Osteoblast (primary cell): ENCODE measurements around the gene GRWD1. TPM values are rescaled to one million over a fixed set of nuclear protein-coding genes. Genes with fewer than 3 reads are reported as not detected.

ENCODE experiments used
- DNase-seq: peaks from one replicate; pipeline ENCODE4 v3.0.0; 2011; ENCODE audit warnings: low spot score, mixed read lengths; ENCODE audit not compliant: insufficient read length; ENCODE audit errors: missing footprints
- H2AFZ ChIP-seq: 2 replicates; pipeline ENCODE4 v1.6.0; 2011; ENCODE audit warnings: mild to moderate bottlenecking, low read length
- H3K27ac ChIP-seq: 2 replicates; pipeline ENCODE4 v1.5.1; 2011; ENCODE audit warnings: mild to moderate bottlenecking, low read depth, low read length, moderate library complexity
- H3K27me3 ChIP-seq: 2 replicates; pipeline ENCODE4 v1.6.0; 2012; ENCODE audit warnings: mild to moderate bottlenecking, control low read depth, inconsistent platforms, low read length, moderate library complexity; ENCODE audit not compliant: insufficient read depth
- H3K36me3 ChIP-seq: 2 replicates; pipeline ENCODE4 v1.5.1; 2011; ENCODE audit warnings: mild to moderate bottlenecking, low read length, control low read depth, moderate library complexity; ENCODE audit not compliant: insufficient read depth
- H3K4me1 ChIP-seq: 2 replicates; pipeline ENCODE4 v1.5.1; 2011; ENCODE audit warnings: mild to moderate bottlenecking, low read length, control low read depth, moderate library complexity; ENCODE audit not compliant: insufficient read depth
- H3K4me2 ChIP-seq: 2 replicates; pipeline ENCODE4 v1.6.0; 2011; ENCODE audit warnings: mild to moderate bottlenecking, low read length; ENCODE audit not compliant: insufficient read depth
- H3K4me3 ChIP-seq: fragments of 200-600 bp; sonication (generic); 3 replicates; pipeline ENCODE4 v1.5.1; 2012; ENCODE audit warnings: mild to moderate bottlenecking, low read length, inconsistent platforms; ENCODE audit not compliant: insufficient read depth
- H3K79me2 ChIP-seq: 2 replicates; pipeline ENCODE4 v1.6.0; 2012; ENCODE audit warnings: mild to moderate bottlenecking, low read length, control low read depth, inconsistent platforms; ENCODE audit not compliant: insufficient read depth
- H3K9me3 ChIP-seq: 2 replicates; pipeline ENCODE4 v1.5.1; 2011; ENCODE audit warnings: low read depth, low read length, control low read depth
- H4K20me1 ChIP-seq: 2 replicates; pipeline ENCODE4 v1.6.0; 2012; ENCODE audit warnings: mild to moderate bottlenecking, low read length, control low read depth; ENCODE audit not compliant: insufficient read depth
- CTCF ChIP-seq: IDR thresholded peaks from 2 replicates; pipeline ENCODE4 v1.5.1; 2011; ENCODE audit warnings: mild to moderate bottlenecking, low read depth, low read length, moderate library complexity; ENCODE audit errors: extremely low read depth
- total RNA-seq: library from RNA; depleted of rRNA; stranded (reverse); fragments of >200 nt; gene quantifications from 2 replicates; pipeline ENCODE4 v1.2.3, GENCODE V29; 2012

Gene GRWD1
- total RNA-seq, 1 donor: 25.0 TPM

- H3K4me3 ChIP-seq: peak overlapping the region; percentile 68
These were observed 48.3 kb upstream of the GRWD1 start for GRCh38 chr19:48397263-48398101.

GRCh38 chr19:48398102-48398374, 47.7 kb upstream of the GRWD1 start:
- no peaks in the 10 kb centered on the region for H3K79me2 ChIP-seq
- H3K36me3 ChIP-seq: no peaks in the 10 kb centered on the region
- H4K20me1 ChIP-seq: no peaks in the 10 kb centered on the region
- peak overlapping the region; percentile 68 for H3K4me3 ChIP-seq
- H3K4me1 ChIP-seq: peaks cover 5% of the 10 kb centered on the region
- DNase-seq: no peak
- no peak for TF ChIP-seq CTCF
- H2AFZ ChIP-seq: peak overlapping the region; percentile 47
- no peak overlapping the region for H3K27ac ChIP-seq
- H3K9me3 ChIP-seq: no peaks in the 10 kb centered on the region
- H3K4me2 ChIP-seq: peak overlapping the region; percentile 89
- H3K27me3 ChIP-seq: peaks cover 46% of the 10 kb centered on the region

More at GRCh38 chr19:48397263-48398101, 48.3 kb upstream of the GRWD1 start:
- no peaks in the 10 kb centered on the region for H3K9me3 ChIP-seq
- H3K4me2 ChIP-seq: peak overlapping the region; percentile 89
- no peak for TF ChIP-seq CTCF
- peak; percentile 81 for DNase-seq
- no peaks in the 10 kb centered on the region for H3K36me3 ChIP-seq
- peaks cover 5% of the 10 kb centered on the region for H3K4me1 ChIP-seq
- H2AFZ ChIP-seq: peak overlapping the region; percentile 47
- no peaks in the 10 kb centered on the region for H3K79me2 ChIP-seq
- peaks cover 52% of the 10 kb centered on the region for H3K27me3 ChIP-seq
- H4K20me1 ChIP-seq: no peaks in the 10 kb centered on the region
- H3K27ac ChIP-seq: no peak overlapping the region

- H3K4me2 ChIP-seq: peak overlapping the region; percentile 89
- peak; percentile 98 for DNase-seq
These were observed 47.2 kb upstream of the GRWD1 start for GRCh38 chr19:48398375-48399235.

More at GRCh38 chr19:48398375-48399235, 47.2 kb upstream of the GRWD1 start:
- no peaks in the 10 kb centered on the region for H4K20me1 ChIP-seq
- no peaks in the 10 kb centered on the region for H3K36me3 ChIP-seq
- TF ChIP-seq CTCF: no peak
- no peak overlapping the region for H3K27ac ChIP-seq
- peak overlapping the region; percentile 68 for H3K4me3 ChIP-seq
- peaks cover 5% of the 10 kb centered on the region for H3K4me1 ChIP-seq
- no peaks in the 10 kb centered on the region for H3K9me3 ChIP-seq
- H3K79me2 ChIP-seq: no peaks in the 10 kb centered on the region
- H2AFZ ChIP-seq: peak overlapping the region; percentile 59
- H3K27me3 ChIP-seq: peaks cover 41% of the 10 kb centered on the region
